Measurements from ENCODE around the gene TNMD.

Gene TNMD

GRCh38 chrX:100642290-100642689 lies 57.6 kb downstream of the TNMD start:
- Histone ChIP-seq H3K9ac (no peak overlapping the region), H3K4me2 (ENCODE audit: low read length) (no peak overlapping the region), H3K79me2 (no peaks in the 10 kb centered on the region), H3K4me1 (no peaks in the 10 kb centered on the region), H3K36me3 (ENCODE audit: control insufficient read depth, insufficient read depth, low read length) (no peaks in the 10 kb centered on the region), H3K27me3 (ENCODE audit: control insufficient read depth, insufficient read depth, low read length) (no peaks in the 10 kb centered on the region), H2AFZ (no peak overlapping the region), H3K27ac (no peak overlapping the region), H3K4me3 (ENCODE audit: low read depth, low read length) (no peak overlapping the region), H3K9me3 (ENCODE audit: control insufficient read depth, low read length) (no peaks in the 10 kb centered on the region)
- TF ChIP-seq CTCF (IDR thresholded peaks at IDR 0.05): no peak

- no peaks in the 10 kb centered on the region for H3K27me3 ChIP-seq (ENCODE audit: control insufficient read depth, insufficient read depth, low read length)
- no peak for TF ChIP-seq CTCF (IDR thresholded peaks at IDR 0.05)
- H3K27ac ChIP-seq: no peak overlapping the region
- no peaks in the 10 kb centered on the region for H3K79me2 ChIP-seq
- H3K36me3 ChIP-seq (ENCODE audit: control insufficient read depth, insufficient read depth, low read length): no peaks in the 10 kb centered on the region
- no peak overlapping the region for H3K4me3 ChIP-seq (ENCODE audit: low read depth, low read length)
- H3K4me1 ChIP-seq: no peaks in the 10 kb centered on the region
- H3K9me3 ChIP-seq (ENCODE audit: control insufficient read depth, low read length): no peaks in the 10 kb centered on the region
- no peak overlapping the region for H3K4me2 ChIP-seq (ENCODE audit: low read length)
- no peak overlapping the region for H2AFZ ChIP-seq
- no peak overlapping the region for H3K9ac ChIP-seq
Observed at GRCh38 chrX:100643212-100643611, 58.5 kb downstream of the TNMD start.

GRCh38 chrX:100643956-100644860 lies 59.5 kb downstream of the TNMD start, which contains the start of gene SRPX2:
SRPX2 (plus strand) TSS chrX:100644199; CDS start chrX:100646323, 2,124 bp downstream.
- H3K4me3 ChIP-seq (ENCODE audit: low read depth, low read length): no peak within 1 kb of the TSS
- no peaks in the 10 kb centered on the region for H3K4me1 ChIP-seq
- no peaks in the 10 kb centered on the region for H3K27me3 ChIP-seq (ENCODE audit: control insufficient read depth, insufficient read depth, low read length)
- H3K9me3 ChIP-seq (ENCODE audit: control insufficient read depth, low read length): no peaks in the 10 kb centered on the region
- no peak within 1 kb of the TSS for H3K4me2 ChIP-seq (ENCODE audit: low read length)
- no peaks in the 10 kb centered on the region for H3K79me2 ChIP-seq
- TF ChIP-seq CTCF (IDR thresholded peaks at IDR 0.05): no peak
- no peak within 1 kb of the TSS for H3K27ac ChIP-seq
- no peak within 1 kb of the TSS for H2AFZ ChIP-seq
- H3K9ac ChIP-seq: no peak within 1 kb of the TSS
- no peaks in the 10 kb centered on the region for H3K36me3 ChIP-seq (ENCODE audit: control insufficient read depth, insufficient read depth, low read length)

- Histone ChIP-seq H3K9me3 (ENCODE audit: control insufficient read depth, low read length) (no peaks in the 10 kb centered on the region), H3K27me3 (ENCODE audit: control insufficient read depth, insufficient read depth, low read length) (no peaks in the 10 kb centered on the region), H3K4me2 (ENCODE audit: low read length) (no peak overlapping the region), H3K27ac (no peak overlapping the region), H3K4me1 (no peaks in the 10 kb centered on the region), H3K36me3 (ENCODE audit: control insufficient read depth, insufficient read depth, low read length) (no peaks in the 10 kb centered on the region), H2AFZ (no peak overlapping the region), H3K4me3 (ENCODE audit: low read depth, low read length) (no peak overlapping the region), H3K9ac (no peak overlapping the region), H3K79me2 (no peaks in the 10 kb centered on the region)
- no peak for TF ChIP-seq CTCF (IDR thresholded peaks at IDR 0.05)
Observed at GRCh38 chrX:100645106-100645505, 60.4 kb downstream of the TNMD start.

- H3K4me1 ChIP-seq: no peaks in the 10 kb centered on the region
- no peaks in the 10 kb centered on the region for H3K36me3 ChIP-seq (ENCODE audit: control insufficient read depth, insufficient read depth, low read length)
- H3K9ac ChIP-seq: no peak overlapping the region
- no peak overlapping the region for H3K4me2 ChIP-seq (ENCODE audit: low read length)
- no peaks in the 10 kb centered on the region for H3K79me2 ChIP-seq
- no peak overlapping the region for H3K27ac ChIP-seq
- H2AFZ ChIP-seq: no peak overlapping the region
- H3K27me3 ChIP-seq (ENCODE audit: control insufficient read depth, insufficient read depth, low read length): no peaks in the 10 kb centered on the region
- TF ChIP-seq CTCF (IDR thresholded peaks at IDR 0.05): no peak
- H3K4me3 ChIP-seq (ENCODE audit: low read depth, low read length): no peak overlapping the region
- no peaks in the 10 kb centered on the region for H3K9me3 ChIP-seq (ENCODE audit: control insufficient read depth, low read length)
Observed at GRCh38 chrX:100647095-100647494, 62.4 kb downstream of the TNMD start.

Measured in parathyroid adenoma (tissue), 2 donors.